ENCODE measurements around the gene FREM1.

Gene FREM1

GRCh38 chr9:14822666-14823065 lies 87.6 kb downstream of the FREM1 start:
- DNase-seq (ENCODE audit: extremely low spot score), result no peak
- POLR2A ChIA-PET, result no interaction called here
- CTCF ChIA-PET, result interaction anchor here (1.0 to 1.3 kb wide), 2 partner anchors 11 to 16 kb away, joined by 3 to 4 read pairs; no protein-coding TSS in a partner anchor
- TF ChIP-seq CTCF (IDR thresholded peaks at IDR 0.05; ENCODE audit: control extremely low read depth, extremely low read depth, low read depth, missing control alignments), result no peak

- ChIA-PET CTCF (interaction anchor here (0.9 kb wide), 1 partner anchor 27 kb away, joined by 3 read pairs; no protein-coding TSS in a partner anchor), POLR2A (no interaction called here)
- no peak for TF ChIP-seq CTCF (IDR thresholded peaks at IDR 0.05; ENCODE audit: control extremely low read depth, extremely low read depth, low read depth, missing control alignments)
- DNase-seq (ENCODE audit: extremely low spot score), result no peak
Measured at GRCh38 chr9:14819183-14819582, 91.0 kb downstream of the FREM1 start.

GRCh38 chr9:14814249-14814628 lies 96.0 kb downstream of the FREM1 start:
- TF ChIP-seq CTCF (IDR thresholded peaks at IDR 0.05; ENCODE audit: control extremely low read depth, extremely low read depth, low read depth, missing control alignments), result no peak
- no peak for DNase-seq (ENCODE audit: extremely low spot score)
- POLR2A ChIA-PET, result no interaction called here
- CTCF ChIA-PET, result no interaction called here

- POLR2A ChIA-PET, result no interaction called here
- CTCF ChIA-PET, result no interaction called here
- DNase-seq (ENCODE audit: extremely low spot score), result no peak
Measured at GRCh38 chr9:14813336-14814248, 96.6 kb downstream of the FREM1 start.

GRCh38 chr9:14812806-14813205 lies 97.4 kb downstream of the FREM1 start:
- TF ChIP-seq CTCF (IDR thresholded peaks at IDR 0.05; ENCODE audit: control extremely low read depth, extremely low read depth, low read depth, missing control alignments), result no peak
- ChIA-PET POLR2A (no interaction called here), CTCF (no interaction called here)
- DNase-seq (ENCODE audit: extremely low spot score), result no peak

More at GRCh38 chr9:14813336-14814248, 96.6 kb downstream of the FREM1 start:
- no peak for TF ChIP-seq CTCF (IDR thresholded peaks at IDR 0.05; ENCODE audit: control extremely low read depth, extremely low read depth, low read depth, missing control alignments)

- ChIA-PET POLR2A (no interaction called here), CTCF (no interaction called here)
- DNase-seq (ENCODE audit: extremely low spot score), result no peak
- no peak for TF ChIP-seq CTCF (IDR thresholded peaks at IDR 0.05; ENCODE audit: control extremely low read depth, extremely low read depth, low read depth, missing control alignments)
Measured at GRCh38 chr9:14811844-14812243, 98.4 kb downstream of the FREM1 start.
